Stimulated activated CD8-positive, alpha-beta memory T cell treated with anti-CD3 and anti-CD28 coated beads, Interleukin-12 subunit alpha, Interleukin-12 subunit beta, amount 100 ng/mL, for 1 hour (primary cell): ENCODE results near the gene MGAT5.

Source experiments
- DNase-seq: peaks from one replicate; pipeline ENCODE4 v3.0.0-alpha.2; 2020; ENCODE audit warnings: low read depth

MGAT5 gene

DNA sequence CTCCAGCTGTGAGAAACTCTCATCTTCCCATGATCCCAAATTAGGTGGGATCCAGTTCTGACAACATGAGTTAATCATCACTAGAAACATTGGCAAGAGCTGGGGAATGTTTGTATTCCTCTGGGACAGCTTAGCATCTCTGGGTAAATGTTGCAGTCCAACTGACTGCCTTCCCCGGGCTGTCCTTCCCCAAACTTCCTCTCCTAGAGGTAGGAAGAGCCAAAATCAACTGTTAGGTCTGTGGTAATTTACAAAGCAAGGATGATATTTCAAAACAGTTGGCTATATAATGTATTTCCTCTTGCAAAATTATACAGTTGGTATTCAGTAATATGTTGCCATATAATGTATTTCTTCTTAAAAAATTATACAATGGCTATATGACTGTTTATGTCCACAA lies 148.5 kb downstream of the MGAT5 start:
- DNase-seq = no peak

DNA sequence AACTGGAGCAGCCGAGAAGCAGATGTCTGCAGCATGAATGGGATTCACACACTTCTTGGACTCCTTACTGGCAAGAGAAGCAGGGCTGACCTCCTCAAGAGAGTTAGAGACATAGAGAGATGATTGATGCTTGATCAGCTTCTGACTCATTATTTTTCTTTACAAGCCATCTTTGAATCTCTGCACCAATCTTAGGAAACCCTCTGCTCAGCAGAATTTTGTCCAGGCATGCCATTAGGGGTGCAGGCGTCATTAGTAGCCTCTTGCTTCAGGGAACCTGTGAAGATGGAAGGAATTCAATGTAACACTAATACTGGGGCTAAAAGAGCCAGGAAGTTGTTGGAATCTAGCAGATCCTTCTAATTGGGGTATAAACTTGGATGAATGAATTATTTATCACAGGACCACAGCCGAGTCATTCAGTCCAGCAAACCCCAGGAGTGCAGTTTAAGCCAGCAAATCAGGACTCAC lies 151.8 kb downstream of the MGAT5 start:
- DNase-seq = no peak

DNA sequence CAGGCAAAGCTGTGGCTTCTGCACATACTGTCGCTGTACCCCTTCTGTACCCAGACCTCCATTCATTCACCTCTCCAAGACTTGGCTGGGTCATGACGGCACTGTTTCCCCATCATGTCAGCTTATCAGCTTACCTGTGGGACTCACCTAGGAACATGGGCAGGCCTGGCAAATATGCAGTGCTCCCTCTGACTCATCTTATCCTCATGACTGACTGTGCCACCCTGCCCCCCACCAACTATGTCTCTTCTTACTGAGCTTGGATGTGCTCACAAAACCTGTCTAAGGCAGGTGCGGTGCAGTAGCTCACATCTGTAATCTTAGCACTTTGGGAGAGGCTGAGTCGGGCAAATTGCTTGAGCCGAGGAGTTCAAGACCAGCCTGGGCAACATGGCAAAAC lies 152.4 kb downstream of the MGAT5 start:
- DNase-seq = no peak

DNA sequence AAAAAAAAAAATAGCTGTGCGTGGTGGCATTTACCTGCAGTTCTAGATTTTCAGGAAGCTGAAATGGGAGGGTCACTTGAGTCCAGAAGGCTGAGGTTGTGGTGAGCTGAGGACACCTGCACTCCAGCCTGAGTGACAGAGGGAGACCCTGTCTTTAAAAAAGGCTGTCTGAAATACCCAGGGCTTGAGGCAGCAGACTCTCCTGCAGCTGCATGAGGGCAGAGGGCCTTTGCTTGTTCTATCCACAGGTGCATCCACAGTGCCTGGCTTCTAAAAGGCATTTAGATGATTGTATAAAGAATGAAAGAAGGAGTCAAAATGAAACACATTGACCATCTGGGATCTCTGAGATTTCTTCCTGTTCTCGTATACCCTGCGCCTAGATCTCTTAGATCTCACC lies 152.9 kb downstream of the MGAT5 start:
- DNase-seq = no peak

DNA sequence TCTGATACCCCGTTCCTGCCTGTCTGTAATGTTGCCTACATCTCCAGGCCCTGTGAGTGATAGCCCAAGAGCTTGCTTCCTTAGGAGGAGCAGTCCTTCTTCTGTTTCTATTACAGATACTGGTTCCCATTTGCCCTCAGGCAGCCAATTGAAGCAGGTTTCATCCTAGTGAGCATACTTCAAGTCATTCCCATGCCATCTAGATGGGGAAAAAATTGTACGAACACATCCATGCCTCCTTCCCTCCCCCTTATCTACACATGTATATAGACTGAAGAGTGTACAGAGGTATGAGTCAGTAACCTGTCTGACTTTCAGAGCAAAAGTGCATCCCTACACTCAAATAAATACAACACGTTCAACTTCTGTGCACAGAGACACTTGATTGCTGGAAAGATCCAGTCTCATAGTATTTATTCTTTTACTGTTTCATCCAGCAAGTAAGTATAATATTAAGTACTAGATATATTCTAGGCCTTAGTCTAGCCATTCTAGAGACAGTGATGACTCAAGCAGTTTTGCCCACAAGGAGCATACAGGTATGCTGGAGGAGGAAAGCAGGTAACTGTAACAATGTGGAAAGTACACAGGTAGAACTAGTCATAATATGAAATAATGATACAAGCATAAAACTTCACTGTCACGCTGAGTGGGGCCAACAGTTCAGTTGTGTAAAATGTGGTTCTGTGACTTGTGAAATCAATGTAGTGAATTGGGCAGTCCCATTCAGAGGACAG lies 153.4 kb downstream of the MGAT5 start:
- DNase-seq = no peak

DNA sequence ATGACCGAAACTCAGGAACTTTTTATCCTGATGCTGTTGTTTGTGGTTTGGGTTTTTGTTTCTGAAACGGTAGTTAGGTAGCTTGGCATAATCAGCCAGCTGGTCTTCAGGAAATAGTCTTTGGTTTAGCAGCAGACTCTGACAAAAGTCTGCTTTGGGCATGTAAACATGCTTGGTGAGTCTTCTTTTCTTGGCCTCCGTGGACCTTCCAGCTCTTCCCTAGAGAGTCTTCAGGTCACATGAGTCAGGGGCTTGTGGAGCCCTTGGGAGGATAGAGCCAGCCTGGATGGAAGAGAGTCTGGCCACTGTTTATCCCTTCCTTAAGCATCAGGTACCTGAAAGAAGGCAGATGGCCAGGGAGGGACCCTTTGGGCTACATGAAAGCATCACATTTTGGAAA lies 154.5 kb downstream of the MGAT5 start:
- no peak for DNase-seq

DNA sequence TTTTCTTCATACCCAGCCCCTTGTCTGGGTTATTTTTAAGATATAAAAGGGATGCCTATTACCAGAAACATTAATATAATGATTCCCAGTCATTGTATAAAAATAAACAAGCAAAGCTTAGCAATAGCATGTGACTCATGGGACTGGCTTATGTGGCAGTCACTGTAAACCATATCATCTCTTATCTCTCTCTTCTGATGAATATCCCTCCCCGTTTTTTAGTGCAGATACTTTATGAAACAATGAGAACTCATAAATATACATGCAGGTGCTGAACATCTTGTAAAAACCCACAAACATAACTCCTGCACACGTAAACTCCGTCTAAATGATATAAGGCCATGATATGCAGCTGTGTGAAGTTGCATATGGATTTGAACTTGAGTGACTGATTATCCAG lies 154.9 kb downstream of the MGAT5 start:
- no peak for DNase-seq

DNA sequence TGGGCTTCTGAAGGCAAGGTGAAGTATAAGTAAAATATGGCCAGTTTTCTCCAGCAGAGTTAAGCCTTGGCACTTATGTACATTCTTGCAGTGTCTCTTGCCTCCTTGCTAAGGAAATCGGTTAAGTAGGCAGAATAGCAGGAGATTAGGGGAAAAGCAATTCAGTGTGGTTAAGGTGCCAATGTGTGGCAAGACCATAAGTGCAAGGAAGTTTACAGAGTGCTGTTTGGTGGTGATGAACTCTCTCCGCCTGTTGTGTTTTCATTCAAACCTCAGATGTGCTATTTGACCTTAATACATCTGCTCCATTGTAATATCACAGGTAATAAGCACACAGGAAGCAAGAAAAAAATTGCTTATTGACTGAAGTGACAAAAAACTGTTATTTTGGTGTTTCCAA lies 156.1 kb downstream of the MGAT5 start:
- no peak for DNase-seq

DNA sequence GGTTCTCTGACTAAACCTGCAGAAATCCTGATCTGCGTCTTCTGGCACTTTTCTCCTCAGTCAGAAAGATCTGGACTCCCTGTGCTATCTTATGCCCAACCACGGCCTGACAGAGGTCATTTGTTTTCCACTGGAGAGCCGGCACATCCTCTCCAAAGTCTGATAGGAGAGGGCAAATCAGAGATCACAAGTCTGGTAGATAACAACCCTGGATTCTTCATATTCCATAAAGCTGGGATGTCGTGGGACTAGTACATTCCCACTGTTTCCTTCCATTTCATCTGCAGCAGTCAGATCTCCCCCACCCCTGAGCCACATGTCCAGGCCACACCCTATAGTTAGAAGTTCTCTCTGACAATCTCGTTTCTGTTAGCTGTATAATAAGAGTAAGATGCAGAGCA lies 157.0 kb downstream of the MGAT5 start:
- no peak for DNase-seq

DNA sequence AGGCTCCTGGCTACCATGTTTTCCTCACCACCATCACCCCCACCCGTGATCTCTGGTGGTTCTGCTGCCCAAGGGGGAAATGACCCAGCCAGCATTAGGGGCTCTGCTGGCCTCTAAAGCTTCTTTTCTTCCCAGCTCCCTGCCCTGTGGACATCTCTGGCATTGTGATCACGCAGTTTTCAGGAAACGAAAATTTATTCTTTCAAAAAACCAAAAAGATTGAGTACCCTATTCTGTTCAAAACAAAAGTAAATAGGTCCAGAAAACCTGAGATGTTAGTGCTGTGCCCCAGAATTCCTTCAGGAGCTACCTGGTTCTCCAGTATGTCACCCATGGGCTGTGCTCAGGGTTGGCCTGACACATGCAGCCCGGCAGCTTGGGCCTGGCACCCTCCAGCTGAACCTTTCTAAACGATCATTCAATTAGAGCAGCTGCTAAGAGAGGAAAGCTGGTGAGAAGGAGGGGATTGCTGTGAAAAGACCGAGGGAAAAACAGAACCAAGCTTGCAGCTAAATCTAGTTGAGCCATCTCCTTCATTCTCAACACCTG lies 157.5 kb downstream of the MGAT5 start:
- DNase-seq = no peak

DNA sequence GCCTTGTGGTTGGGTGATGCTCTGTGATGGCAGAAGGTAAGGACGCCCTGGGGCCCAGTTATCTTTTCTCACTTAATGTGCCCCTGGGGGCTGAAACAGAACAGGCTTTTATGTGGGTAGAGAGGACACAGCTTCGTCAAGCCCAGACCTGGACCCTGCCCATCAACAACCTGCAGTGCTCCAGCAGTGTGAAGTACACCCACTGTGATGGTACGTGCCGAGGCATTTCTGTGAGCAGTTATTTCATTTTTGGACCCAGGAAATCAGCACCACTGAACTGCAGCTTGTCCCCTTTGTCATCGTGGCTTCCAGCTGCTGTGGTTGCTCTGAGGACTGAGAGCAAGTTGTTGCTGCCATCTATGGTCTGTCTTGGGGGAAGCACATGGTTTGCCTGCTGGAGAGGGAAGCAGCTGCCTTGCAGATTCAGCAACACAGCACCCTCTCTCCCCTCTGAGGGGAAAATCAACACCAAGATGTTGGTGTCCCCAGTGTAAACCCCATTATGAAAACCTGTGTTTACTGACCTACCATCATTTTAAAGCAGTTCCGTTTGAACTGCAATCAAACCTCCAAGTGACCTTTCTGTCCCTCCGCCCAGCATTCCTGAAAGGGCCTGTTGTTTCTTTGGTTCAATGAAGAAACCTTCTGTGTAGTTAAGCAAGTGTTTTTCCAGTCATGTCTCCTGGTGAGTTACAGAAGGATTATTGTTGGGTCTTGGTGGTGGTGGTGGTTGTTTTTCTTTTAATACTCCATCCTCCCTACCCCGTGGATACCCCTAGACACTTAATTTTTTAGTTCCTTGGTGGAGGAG lies 158.2 kb downstream of the MGAT5 start:
- peak; percentile 34 for DNase-seq

DNA sequence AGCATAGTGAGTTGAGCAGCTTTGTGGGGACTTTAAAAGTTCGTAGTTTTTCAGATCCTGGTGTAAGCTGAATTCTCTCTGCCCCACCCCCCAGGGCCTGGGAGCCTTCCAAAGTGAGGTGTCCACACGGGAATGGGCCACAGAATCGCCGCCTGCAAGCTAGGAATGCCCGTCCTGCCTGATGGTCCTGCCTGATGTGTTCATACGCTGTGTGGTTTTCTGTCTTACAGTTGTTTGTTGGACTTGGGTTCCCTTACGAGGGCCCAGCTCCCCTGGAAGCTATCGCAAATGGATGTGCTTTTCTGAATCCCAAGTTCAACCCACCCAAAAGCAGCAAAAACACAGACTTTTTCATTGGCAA lies 158.7 kb downstream of the MGAT5 start:
- DNase-seq = no peak

DNA sequence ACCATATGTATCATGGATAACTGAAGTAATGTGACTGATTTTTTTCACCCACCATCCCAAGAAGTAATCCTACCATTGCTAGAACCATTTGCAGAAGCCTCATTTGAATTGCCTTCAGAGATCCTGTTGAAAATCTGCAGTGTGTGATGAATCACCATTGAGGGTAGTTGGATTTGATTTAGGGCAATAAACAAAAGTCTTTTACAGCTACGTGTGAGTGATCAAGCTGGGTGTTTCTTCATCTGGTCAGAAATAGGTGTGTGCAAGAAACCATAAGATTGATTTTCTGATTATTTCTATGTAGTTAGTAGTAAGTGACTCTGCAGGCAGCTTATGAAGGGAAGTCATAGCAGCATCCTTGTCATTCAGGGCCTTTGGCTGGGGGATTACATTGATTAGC lies 159.6 kb downstream of the MGAT5 start:
- DNase-seq = no peak

DNA sequence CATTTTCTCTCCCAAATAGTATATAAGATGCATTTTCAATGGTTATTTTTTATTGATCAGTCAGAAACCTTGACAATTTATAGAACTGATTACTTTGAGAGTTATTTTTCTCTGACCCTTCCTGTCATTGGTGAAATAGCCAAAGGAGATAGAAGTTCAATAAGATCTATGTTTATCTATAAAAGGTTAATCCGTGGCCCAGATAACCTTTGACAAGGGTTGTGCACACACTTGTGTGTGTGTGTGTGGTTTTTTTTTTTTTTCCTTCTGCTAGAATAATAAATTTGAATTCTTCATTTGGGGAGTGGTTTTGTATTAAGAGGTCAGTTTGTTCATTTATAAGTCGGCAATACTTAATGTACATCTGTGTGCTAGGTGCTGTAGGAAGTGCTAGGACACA lies 160.0 kb downstream of the MGAT5 start:
- DNase-seq = no peak

DNA sequence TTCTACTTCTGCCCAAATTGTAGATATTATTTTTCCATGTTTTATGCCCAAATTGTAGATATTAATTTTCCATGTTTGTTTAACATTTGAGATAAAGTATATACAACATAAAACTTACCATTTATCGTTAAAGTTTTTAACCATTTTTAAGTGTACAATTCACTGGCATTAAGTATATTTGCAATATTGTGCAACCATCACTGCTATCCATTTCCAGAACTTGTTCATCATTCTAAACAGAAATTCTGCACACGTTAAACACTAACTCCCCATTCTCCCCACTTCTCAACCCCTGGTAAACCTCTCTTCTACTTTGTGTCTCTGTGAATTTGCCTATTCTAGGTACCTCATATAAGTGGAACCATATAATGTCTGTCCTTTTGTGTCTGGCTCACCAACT lies 162.1 kb downstream of the MGAT5 start:
- DNase-seq = no peak

DNA sequence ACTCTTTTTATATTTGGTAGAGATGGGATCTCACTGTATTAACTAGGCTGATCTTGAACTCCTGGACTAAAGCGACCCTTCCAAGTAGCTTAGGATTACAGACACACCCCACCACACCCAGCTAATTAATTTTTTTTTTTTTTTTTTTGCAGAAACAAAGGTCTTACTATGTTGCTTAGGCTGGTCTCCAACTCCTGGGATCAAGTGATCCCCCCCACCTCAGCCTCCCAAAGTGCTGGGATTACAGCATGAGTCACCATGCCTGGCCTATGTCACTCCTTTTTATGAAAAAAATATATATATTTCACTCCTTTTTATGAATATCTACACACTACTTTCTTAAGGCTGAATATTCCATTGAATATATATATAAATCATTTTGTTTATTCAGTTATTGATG lies 162.8 kb downstream of the MGAT5 start:
- DNase-seq = no peak

DNA sequence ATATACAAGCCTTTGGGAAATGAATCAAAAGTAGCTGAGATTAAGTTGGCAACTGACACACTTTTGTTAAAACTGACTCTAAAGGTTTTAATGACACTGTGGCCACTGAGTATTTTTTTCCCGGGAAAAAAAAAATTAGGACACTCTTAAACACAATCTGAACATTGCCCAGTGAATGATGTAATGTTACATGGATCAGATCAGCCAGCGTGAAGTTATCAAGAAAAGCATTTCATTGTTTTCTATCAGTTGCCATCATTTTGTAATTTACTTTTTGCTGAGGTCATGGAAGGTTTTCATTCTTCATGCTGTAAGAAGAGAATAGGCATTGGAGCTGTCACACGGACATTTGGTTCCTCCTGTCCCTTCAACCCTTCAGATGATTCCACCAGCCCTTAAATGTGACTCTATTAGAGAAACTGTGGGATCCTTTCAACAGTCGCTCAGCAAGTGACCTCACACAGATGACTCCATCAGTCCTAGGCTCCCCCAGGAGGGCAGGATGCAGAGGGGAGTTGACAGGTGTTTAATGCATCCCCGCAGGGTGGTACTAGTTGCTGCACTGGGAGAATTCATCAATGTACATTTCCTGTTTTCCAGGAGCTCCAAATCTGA lies 164.2 kb downstream of the MGAT5 start:
- no peak for DNase-seq

DNA sequence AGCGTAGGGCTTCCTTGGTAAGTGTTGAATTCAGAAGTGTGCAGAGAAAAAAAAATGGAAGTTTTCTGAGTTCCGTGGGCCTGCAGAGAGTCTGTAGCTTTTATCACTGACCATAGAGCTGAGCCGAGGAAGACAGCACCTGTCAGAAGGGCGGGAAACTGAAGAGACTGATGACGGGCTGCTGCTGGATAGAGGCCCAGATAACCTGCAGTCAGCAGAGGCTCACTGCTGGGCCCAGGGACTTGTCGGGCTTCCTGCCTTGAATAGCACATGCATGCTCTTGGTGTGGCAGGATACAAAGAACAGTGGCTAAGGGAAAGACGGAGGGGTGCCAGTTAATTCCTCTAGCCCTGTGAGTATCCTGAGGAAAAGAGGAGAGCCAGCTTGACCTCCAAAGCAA lies 166.4 kb downstream of the MGAT5 start:
- DNase-seq = no peak

DNA sequence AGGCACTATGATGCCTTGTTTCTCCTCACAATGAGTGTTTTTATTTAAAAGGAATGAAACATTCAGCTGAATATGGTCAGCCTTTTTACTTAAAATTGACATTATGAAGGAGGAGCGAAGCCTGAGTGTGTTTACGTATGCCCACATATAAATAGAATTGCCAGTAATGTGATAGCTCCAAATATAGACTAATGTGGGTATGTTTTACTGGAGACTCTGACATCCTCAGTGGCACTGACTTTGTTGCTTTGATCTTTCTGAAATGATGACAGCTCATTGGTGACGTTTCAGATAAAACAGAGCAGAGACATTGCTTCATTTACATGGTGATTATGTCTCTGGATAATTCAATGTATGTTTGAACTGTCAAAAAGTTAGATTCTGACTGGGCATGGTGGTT lies 167.0 kb downstream of the MGAT5 start:
- no peak for DNase-seq

DNA sequence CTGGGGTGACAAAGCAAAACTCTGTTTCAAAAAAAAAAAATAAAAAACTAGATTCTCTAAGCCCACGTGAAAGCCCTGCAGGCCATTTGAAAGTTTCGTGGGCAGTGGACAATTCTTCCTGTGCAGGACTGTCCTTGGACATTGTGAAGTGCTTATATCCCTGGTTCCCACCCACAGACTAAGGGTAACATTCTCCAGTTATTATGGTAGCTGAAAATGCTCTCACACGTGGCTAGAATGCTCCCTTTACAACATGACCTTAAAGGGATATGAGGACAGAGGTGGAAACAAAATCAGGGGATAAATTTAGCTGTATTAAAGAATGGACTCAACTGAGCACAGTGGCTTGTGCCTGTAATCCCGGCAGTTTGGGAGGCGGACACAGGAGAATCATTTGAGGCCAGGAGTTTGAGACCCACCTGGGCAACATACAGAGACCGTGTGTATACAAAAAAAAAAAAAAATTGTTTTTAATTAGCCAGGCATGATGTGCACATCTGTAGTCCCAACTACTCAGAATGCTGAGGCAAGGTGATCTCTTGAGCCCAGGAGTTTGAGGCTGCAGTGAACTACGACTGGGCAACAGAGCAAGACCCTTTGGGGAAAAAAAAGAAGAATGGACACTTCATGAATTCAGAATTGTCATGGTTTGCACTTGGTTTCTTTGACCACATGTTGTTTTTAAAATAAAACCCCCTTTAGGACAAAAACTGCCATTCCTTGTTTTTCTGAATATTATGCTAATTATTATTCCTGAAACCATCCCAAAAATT lies 167.9 kb downstream of the MGAT5 start:
- DNase-seq = no peak

DNA sequence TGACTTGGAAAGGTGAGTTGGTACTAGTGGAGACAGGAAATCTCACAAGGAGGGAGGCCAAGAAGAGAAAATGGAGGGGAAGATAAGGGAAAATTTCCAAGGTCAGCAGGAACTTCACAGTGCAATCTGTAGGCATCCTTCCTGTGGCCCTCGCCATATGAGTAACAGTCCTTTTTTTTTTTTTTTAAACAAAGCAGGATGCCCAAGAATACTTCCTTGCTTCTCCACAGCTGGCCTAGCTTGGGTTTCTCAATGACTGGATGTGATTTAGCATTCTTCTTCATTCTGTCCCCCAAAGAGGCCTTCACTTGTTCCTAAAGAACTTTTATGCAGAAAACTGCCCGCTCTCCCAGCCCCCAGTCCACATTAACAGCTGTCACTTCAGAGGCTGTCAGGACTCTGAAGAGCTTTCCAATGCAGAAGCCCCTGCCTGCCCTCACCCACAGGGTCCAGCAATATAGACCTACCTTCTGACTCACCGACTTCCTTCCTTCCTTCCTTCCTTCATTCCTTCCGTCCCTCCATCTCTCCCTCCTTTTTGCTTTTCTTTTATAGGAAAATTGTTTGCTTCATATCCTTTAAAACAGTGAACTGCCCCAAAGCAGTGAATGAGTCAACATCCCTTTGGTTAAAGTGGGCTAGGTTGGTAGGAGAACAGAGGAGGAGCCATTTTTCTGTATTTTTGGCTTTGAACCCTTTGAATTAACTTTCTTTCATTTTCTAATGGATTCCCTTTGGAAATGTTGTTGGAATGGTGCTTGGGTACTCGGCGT lies 172.0 kb downstream of the MGAT5 start:
- DNase-seq = no peak
